Measurements from ENCODE around the gene GDPD1.

Gene GDPD1

GRCh38 chr17:59257101-59257500, 36.8 kb downstream of the GDPD1 start:
- TF ChIP-seq, protein P1, sequence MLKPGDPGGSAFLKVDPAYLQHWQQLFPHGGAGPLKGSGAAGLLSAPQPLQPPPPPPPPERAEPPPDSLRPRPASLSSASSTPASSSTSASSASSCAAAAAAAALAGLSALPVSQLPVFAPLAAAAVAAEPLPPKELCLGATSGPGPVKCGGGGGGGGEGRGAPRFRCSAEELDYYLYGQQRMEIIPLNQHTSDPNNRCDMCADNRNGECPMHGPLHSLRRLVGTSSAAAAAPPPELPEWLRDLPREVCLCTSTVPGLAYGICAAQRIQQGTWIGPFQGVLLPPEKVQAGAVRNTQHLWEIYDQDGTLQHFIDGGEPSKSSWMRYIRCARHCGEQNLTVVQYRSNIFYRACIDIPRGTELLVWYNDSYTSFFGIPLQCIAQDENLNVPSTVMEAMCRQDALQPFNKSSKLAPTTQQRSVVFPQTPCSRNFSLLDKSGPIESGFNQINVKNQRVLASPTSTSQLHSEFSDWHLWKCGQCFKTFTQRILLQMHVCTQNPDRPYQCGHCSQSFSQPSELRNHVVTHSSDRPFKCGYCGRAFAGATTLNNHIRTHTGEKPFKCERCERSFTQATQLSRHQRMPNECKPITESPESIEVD (tag by site-specific recombination; IDR thresholded peaks at IDR 0.05): 0 out of 2 replicates have a peak, but pooled peaks have one; percentile 19
- TF ChIP-seq OSR2 (tag by site-specific recombination; IDR thresholded peaks at IDR 0.05): 0 out of 2 replicates have a peak, but pooled peaks have one; percentile 15
- no peak for TF ChIP-seq ZNF416 (tag by site-specific recombination; IDR thresholded peaks at IDR 0.05)
- no peak for TF ChIP-seq AEBP2 (tag by site-specific recombination; IDR thresholded peaks at IDR 0.05; ENCODE audit: borderline replicate concordance)
- peak; percentile 58; the same call in 1 of the 2 replicates for TF ChIP-seq ZBTB17 (tag by site-specific recombination; IDR thresholded peaks at IDR 0.05)
- no peak for TF ChIP-seq ZNF184 (tag by site-specific recombination; IDR thresholded peaks at IDR 0.05)
- no peak for TF ChIP-seq ZSCAN4 (tag by site-specific recombination; IDR thresholded peaks at IDR 0.05)
- no peak for TF ChIP-seq ZNF174 (tag by site-specific recombination; IDR thresholded peaks at IDR 0.05)
- no peak for TF ChIP-seq ZNF544 (tag by site-specific recombination; IDR thresholded peaks at IDR 0.05)
- TF ChIP-seq ZNF707 (tag by site-specific recombination; IDR thresholded peaks at IDR 0.05): no peak
- no peak for TF ChIP-seq ZNF311 (tag by site-specific recombination; IDR thresholded peaks at IDR 0.05; ENCODE audit: borderline replicate concordance)
- no peak for TF ChIP-seq ZNF621 (tag by site-specific recombination; IDR thresholded peaks at IDR 0.05)
- TF ChIP-seq ZBTB10 (tag by site-specific recombination; IDR thresholded peaks at IDR 0.05): no peak
- TF ChIP-seq GFI1B (tag by site-specific recombination; IDR thresholded peaks at IDR 0.05): no peak
- no peaks in the 10 kb centered on the region for H3K9me3 ChIP-seq (ENCODE audit: control insufficient read depth, insufficient read depth, low read depth, low read length)
- no peaks in the 10 kb centered on the region; a peak in 1 of 3 replicates for H3K36me3 ChIP-seq (ENCODE audit: control insufficient read depth in 2 of 2, insufficient read depth in 1 of 2, low read length in 2 of 2)
- peaks cover 9% of the 10 kb centered on the region for H3K4me1 ChIP-seq (ENCODE audit: control insufficient read depth, insufficient read depth, low read length)
- ChIA-PET POLR2A (no interaction called here), CTCF (no interaction called here)
- no peak overlapping the region for H3K27ac ChIP-seq (ENCODE audit: extremely low read depth, low read depth, low read length)
- no peak overlapping the region for H3K4me3 ChIP-seq (ENCODE audit: low read depth, low read length)

GRCh38 chr17:59260722-59261121, 40.4 kb downstream of the GDPD1 start:
- Histone ChIP-seq H3K27ac (ENCODE audit: extremely low read depth, low read depth, low read length) (no peak overlapping the region), H3K36me3 (ENCODE audit: control insufficient read depth in 2 of 2, insufficient read depth in 1 of 2, low read length in 2 of 2) (peaks cover 0 to 4% of the 10 kb centered on the region in 2 experiments; a peak in 1 of 3 replicates), H3K4me3 (ENCODE audit: low read depth, low read length) (no peak overlapping the region), H3K4me1 (ENCODE audit: control insufficient read depth, insufficient read depth, low read length) (peaks cover 9% of the 10 kb centered on the region), H3K9me3 (ENCODE audit: control insufficient read depth, insufficient read depth, low read depth, low read length) (no peaks in the 10 kb centered on the region)
- no peak for TF ChIP-seq KLF9 (tag by site-specific recombination; IDR thresholded peaks at IDR 0.05; ENCODE audit: low read depth)
- TF ChIP-seq ZNF544 (tag by site-specific recombination; IDR thresholded peaks at IDR 0.05): no peak
- no peak for TF ChIP-seq ZNF624 (tag by site-specific recombination; IDR thresholded peaks at IDR 0.05)
- no peak for TF ChIP-seq ZNF133 (tag by site-specific recombination; IDR thresholded peaks at IDR 0.05)
- no peak for TF ChIP-seq ZNF830 (tag by site-specific recombination; IDR thresholded peaks at IDR 0.05; ENCODE audit: low read depth)
- TF ChIP-seq ZNF530 (tag by site-specific recombination; IDR thresholded peaks at IDR 0.05; ENCODE audit: low read depth): no peak
- no peak for TF ChIP-seq HOXD13 (CRISPR knock-in tag; IDR thresholded peaks at IDR 0.05; ENCODE audit: borderline replicate concordance)
- POLR2A ChIA-PET: no interaction called here
- CTCF ChIA-PET: no interaction called here
